HG03571 (cell line): ENCODE measurements around the gene TMSB15A.
"Not testable (repeated sequence)": the region's sequence is repeated elsewhere in the genome, so short reads cannot be mapped to it uniquely, and the experiment has no call there.

Source experiments
- ATAC-seq: cut with Tn5 transposase; IDR thresholded peaks from one replicate; pipeline ENCODE4 v1.9.1; 2021; ENCODE audit not compliant: unreplicated experiment

The TMSB15A gene

GRCh38 chrX:102515975-102516941 is at the start of gene TMSB15A:
TMSB15A (minus strand) TSS chrX:102516739.
- ATAC-seq, result peak; percentile 85

- ATAC-seq, result no peak
Observed at GRCh38 chrX:102560423-102561068, 44.0 kb upstream of the TMSB15A start.

GRCh38 chrX:102558607-102559006 is 42.1 kb upstream of the TMSB15A start:
- no peak for ATAC-seq

GRCh38 chrX:102548231-102548630 is 31.7 kb upstream of the TMSB15A start:
- ATAC-seq, result no peak

- no peak for ATAC-seq
Observed at GRCh38 chrX:102546828-102547493, 30.4 kb upstream of the TMSB15A start.

GRCh38 chrX:102546175-102546574 is 29.6 kb upstream of the TMSB15A start:
- not testable (repeated sequence) for ATAC-seq

- no peak for ATAC-seq
Observed at GRCh38 chrX:102535958-102536357, 19.4 kb upstream of the TMSB15A start.

GRCh38 chrX:102517326-102517725 is 787 bp upstream of the TMSB15A start:
- ATAC-seq, result no peak

GRCh38 chrX:102514536-102514935 is 2.0 kb downstream of the TMSB15A start:
- ATAC-seq, result no peak

- ATAC-seq, result no peak
Observed at GRCh38 chrX:102498732-102499131, 17.8 kb downstream of the TMSB15A start.

- no peak for ATAC-seq
Observed at GRCh38 chrX:102491766-102492165, 24.8 kb downstream of the TMSB15A start.

GRCh38 chrX:102478765-102479164 is 37.8 kb downstream of the TMSB15A start:
- ATAC-seq, result not testable (repeated sequence)

GRCh38 chrX:102471762-102472220 is 44.7 kb downstream of the TMSB15A start, which contains the start of gene TCP11X2:
TCP11X2 (minus strand) TSS chrX:102471812.
- ATAC-seq, result not testable (repeated sequence)

- ATAC-seq, result not testable (repeated sequence)
Observed at GRCh38 chrX:102470215-102470614, 46.3 kb downstream of the TMSB15A start.
